GM19324 (cell line): ENCODE results near the gene ZNF570.
A peak's percentile ranks its signal among the peaks of the same experiment; 100 is the strongest.

ENCODE experiments used
- ATAC-seq: cut with Tn5 transposase; IDR thresholded peaks from one replicate; pipeline ENCODE4 v1.9.1; 2021; ENCODE audit warnings: mild to moderate bottlenecking, moderate library complexity; ENCODE audit not compliant: unreplicated experiment, low FRiP score

ZNF570 gene

DNA sequence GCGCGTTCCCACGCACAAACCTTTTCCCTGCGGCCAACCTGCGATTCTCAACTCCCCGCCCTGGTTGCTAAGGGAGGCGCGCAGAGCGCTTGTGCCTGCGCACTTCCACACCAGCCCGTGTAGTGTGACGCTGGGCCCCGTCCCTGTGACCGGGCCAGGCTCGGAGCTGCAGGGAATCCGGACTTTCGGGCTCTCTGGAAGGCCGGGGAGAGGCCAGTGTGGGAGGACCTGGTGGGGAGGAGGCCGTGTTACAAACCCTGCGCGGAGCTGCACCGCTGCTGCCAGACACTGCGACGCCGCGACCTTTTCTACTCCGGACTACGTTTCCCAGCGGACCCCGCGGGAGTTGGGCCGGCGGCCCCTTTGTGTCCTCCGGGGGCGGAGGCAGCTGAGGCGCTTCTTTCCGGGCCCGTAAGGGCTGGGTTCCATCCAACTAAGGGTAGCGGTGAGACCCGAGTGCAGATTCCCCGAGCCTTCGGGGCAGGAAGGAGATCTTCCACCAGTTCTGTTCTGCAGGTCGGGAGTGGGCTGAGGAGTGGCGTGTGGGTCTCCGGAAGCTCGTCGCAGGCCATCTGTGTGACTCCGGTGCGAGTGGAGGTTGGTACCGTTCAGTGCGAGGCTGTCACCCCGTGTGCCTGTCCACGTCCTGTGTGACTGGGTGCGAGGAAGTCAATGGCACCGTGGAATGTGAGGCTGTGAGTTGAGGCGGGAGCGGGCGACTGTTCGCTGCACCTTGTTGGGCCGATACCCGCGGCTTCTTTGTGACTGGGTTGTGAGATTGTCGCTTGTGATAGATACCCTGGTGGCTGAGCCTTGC is at the start of gene ZNF570:
ZNF570 (plus strand) TSS at position 396 of the 817 bp plus-strand sequence. CDS start 999 bp downstream, outside the sequence.
- peak; percentile 68 for ATAC-seq

GRCh38 chr19:37452500-37453245 is 16.5 kb upstream of the ZNF570 start:
- no peak for ATAC-seq

DNA sequence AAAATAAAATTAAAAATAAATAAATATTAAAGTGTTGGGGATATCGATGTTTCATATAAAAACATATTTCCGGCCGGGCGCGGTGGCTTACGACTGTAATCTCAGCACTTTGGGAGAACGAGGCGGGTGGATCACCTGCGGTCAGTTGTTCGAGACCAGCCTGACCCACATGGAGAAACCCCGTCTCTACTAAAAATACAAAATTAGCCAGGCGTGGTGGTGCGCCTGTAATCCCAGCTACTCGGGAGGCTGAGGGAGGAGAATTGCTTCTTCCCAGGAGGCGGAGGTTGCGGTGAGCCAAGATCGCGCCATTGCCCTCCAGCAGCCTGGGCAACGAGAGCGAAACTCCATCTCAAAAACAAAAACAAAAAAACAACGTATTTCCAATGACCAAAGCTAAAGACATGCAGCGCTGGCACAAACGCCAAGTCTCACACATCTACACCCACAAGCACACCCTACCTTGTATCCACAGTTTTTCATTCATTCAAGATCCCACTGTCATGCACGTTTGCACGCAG is 2.8 kb upstream of the ZNF570 start:
- no peak for ATAC-seq

- ATAC-seq = peak; percentile 67
These were observed 2.2 kb upstream of the ZNF570 start, which contains the start of gene ZNF569 for GRCh38 chr19:37466798-37467607. Gene ZNF569, minus strand, starts transcription at chr19:37467444. Its CDS starts 22,523 bp downstream, at chr19:37444921.

GRCh38 chr19:37467608-37468090 is 1.5 kb upstream of the ZNF570 start:
- no peak for ATAC-seq

GRCh38 chr19:37470216-37470615 is 1.1 kb downstream of the ZNF570 start:
- no peak for ATAC-seq

DNA sequence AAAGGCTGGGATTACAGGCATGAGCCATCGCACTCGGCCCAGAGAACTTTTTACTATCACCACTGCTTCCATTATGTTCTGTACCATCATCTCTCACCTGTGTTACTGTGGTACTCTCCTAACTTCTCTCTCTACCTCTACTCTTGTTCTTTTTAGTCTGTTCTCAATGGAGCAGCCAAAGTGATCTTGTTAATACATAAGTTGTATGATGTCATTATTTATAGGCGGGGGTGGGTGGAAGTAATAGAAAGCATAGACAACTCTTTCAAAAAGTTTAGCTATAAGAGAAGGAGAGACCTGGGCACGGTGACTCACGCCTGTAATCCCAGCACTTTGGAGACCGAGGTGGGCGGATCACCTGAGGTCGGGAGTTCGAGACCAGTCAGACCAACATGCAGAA is 3.0 kb downstream of the ZNF570 start:
- ATAC-seq = no peak

- ATAC-seq = no peak
These were observed 15.4 kb downstream of the ZNF570 start for GRCh38 chr19:37484406-37485168.

- no peak for ATAC-seq
These were observed 23.1 kb downstream of the ZNF570 start for GRCh38 chr19:37492213-37492612.

- no peak for ATAC-seq
These were observed 36.8 kb downstream of the ZNF570 start for GRCh38 chr19:37505958-37506386.

DNA sequence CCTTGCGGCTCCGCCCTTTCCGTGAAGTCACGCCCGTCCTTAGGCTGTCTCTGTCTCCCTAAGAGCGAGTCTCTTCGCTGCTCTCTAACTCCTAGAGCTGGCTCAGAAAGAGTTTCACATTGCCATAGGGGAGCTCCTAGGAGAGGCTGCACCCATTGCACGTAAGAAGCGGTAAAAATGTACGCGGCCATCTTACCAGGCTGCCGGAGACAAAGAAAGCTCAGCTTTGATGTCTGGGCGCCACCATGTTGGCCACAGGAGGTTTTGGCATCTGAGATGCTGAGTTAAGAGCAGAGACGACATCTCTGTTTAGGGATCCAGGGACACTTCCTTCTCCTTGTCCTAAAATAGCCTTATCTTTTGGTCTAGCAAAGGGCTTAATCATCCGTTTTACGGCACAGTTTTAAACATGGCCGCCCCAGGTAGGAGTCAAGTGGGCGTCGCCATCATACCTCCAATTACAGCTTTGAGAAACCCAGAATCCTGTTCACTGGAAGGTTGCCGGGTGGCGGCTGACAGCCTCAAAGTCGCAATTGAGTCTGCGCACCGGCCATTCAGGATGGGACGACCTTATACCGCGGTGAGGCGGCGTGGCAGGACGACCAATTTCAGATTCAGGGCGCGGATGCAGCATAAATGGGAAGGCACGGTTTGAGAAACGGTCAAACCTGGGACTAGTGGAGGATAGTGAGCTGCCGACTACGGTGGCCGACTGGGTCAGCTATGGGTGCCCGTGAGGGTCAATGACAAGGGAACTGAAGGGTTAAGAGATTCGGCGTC is 37.4 kb downstream of the ZNF570 start, which contains the start of gene ZNF793:
ZNF793 (plus strand) TSS at position 553 of the 780 bp plus-strand sequence. CDS start 16,501 bp downstream, outside the sequence.
- no peak for ATAC-seq

DNA sequence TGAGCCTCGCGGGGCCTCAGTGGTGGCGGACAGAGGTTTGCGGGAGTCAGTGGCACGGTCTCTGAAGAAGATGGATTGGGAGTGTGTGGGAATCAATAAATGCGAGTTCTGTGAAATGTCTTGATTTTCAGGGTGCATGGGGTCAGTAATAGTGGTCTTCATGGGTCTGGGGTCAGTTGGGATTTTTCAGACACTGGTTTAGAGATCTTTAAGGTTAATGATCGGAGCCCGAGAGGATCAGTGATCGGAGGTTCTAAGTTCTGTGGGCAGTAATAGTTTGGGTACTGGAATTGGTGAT is 38.0 kb downstream of the ZNF570 start:
- no peak for ATAC-seq

GRCh38 chr19:37511186-37511585 is 42.0 kb downstream of the ZNF570 start:
- ATAC-seq = no peak

- ATAC-seq = no peak
These were observed 42.7 kb downstream of the ZNF570 start for GRCh38 chr19:37511821-37512220.

DNA sequence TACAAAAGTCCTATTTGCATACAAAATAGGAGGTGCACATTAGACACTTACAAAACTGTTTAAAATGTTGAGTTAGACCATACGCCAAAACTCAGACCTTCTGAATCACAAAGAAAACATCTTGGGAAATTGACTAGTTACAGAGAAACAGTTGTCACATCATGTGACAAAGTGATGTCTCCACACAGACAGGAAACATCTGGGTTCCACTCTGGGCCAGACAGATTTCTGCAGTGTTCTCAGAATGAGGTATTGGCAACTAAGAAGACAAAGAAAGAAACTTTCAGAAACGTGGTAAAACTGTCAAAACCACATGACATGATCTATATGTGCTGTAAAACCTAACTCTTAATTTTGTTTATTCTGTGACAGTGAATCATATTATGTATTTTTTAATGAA is 44.2 kb downstream of the ZNF570 start:
- no peak for ATAC-seq

DNA sequence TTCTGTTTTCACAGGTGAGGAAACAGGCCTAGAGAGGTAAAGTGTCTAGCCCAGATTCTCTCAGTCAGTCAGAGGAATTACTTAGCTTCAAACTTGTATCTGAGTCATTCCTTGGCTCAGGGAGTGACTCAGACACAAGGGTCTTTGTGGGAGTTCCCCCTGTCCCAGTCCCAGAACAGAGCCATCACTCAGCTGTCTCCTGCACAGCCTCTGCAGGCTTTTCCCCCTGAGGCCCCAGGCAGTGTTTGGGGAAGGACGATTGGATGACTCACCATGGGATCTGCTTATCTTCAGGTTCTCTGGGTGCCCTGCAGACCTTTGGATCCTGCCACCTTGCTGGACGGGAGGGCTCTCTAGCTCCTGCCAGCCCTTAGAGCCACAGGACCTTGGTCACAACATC is 50.7 kb downstream of the ZNF570 start:
- no peak for ATAC-seq

GRCh38 chr19:37537391-37537947 is 68.3 kb downstream of the ZNF570 start:
- no peak for ATAC-seq
